HG02588 (cell line): ENCODE results near the gene UBXN4.
A peak's percentile ranks its signal among the peaks of the same experiment; 100 is the strongest.
"Not testable (repeated sequence)": the region's sequence is repeated elsewhere in the genome, so short reads cannot be mapped to it uniquely, and the experiment has no call there.

Source experiments
- ATAC-seq: cut with Tn5 transposase; IDR thresholded peaks from one replicate; pipeline ENCODE4 v1.9.1; 2021; ENCODE audit warnings: mild to moderate bottlenecking, moderate library complexity; ENCODE audit not compliant: unreplicated experiment

UBXN4 gene, protein sequence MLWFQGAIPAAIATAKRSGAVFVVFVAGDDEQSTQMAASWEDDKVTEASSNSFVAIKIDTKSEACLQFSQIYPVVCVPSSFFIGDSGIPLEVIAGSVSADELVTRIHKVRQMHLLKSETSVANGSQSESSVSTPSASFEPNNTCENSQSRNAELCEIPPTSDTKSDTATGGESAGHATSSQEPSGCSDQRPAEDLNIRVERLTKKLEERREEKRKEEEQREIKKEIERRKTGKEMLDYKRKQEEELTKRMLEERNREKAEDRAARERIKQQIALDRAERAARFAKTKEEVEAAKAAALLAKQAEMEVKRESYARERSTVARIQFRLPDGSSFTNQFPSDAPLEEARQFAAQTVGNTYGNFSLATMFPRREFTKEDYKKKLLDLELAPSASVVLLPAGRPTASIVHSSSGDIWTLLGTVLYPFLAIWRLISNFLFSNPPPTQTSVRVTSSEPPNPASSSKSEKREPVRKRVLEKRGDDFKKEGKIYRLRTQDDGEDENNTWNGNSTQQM

DNA sequence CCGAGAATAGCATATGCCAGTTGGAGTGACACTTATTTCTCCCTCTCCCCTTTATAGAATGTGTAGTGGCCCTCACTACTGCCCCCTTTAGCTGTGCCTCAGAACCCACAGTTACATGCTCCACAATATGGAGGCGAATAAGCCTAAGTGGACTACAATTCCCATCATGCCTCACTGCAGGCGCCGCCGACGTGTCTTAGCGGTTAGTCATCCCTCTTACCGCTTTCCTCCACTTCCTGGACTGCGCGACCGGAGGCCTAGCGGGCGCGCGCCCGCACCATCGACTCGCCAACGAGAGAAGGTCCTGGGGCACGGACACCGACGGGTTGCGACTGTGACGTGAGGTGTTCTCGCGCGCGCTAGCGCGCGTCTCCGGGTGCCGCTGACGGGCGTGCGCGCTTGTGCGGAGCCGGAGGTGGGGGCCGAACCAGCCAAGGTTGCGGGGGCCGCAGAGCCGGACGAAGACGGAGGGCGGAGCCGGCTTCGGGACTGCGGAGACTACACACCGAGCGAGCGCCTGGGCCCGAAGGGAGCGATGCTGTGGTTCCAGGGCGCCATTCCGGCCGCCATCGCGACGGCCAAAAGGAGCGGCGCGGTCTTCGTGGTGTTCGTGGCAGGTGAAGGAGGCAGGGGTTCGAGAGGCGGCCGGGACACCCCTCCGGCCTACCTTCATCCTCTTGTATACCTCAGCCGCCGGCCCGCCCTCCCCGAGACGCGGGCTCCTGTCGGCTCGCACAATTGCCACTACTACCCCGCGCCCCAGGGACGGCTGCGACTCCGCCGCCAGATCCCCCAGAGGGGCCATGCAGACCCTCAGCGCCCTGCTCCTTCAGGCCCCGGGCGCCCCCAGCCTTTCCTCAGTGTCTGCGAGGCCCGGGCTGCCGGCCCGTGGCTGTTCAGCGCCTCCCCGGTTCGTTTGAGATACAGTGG is at the start of gene UBXN4:
Gene UBXN4, plus strand, starts transcription at position 461 of the 930 bp plus-strand sequence. Its CDS starts 75 bp downstream, at position 536.
- ATAC-seq = peak; percentile 96

DNA sequence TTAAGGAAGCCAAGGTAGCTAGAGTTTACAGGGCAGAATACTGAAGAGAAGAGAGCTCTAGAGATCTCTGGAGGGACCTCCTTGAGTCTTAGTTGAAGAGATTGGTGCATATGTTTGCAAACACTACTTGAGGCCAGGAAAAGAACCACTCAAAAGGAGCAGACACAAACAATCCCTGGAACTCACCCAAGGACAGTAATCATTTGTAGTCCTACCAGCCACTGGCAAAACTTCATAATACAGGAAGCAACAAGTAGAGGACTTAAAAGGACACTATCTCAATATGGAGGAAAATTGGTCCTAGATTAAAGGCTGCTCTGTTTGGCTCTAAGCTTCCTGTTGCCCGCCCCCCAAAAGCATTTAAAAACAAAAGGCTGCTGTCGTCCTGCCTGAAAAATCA is 46.9 kb upstream of the UBXN4 start:
- no peak for ATAC-seq

DNA sequence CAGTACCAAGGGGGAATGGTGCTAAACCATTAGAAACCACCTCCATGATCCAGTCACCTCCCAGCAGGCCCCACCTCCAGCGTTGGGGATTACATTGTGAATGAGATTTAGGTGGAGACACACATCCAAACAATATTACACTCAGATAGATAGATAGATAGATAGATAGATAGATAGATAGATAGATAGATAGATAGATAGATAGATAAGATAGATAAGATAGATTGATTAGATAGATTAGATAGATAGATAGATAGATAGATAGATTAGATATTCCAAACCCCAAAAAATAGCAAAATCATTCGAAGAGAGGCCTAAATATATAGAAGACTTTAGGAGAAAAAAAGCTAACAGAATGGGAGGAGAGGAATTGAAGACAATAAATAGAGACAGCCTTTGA is 42.8 kb upstream of the UBXN4 start:
- ATAC-seq = no peak

DNA sequence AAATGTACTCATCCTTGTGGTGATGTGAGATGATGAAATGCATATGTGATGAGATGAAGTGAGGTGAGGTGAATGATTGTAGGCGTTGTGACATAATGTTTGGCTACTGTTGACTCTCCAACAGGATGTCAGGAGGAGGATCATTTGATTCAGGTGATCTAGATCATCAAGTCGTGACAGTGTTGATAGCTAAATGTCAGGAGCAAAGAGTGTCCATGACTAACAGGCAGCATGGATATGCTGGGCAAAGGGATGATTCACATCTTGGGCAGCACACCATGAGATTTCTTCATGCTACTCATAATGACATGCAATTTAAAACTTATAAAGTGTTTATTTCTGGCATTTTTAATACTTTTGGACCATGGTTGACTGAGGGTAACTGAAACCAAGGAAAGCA is 40.2 kb upstream of the UBXN4 start:
- no peak for ATAC-seq

DNA sequence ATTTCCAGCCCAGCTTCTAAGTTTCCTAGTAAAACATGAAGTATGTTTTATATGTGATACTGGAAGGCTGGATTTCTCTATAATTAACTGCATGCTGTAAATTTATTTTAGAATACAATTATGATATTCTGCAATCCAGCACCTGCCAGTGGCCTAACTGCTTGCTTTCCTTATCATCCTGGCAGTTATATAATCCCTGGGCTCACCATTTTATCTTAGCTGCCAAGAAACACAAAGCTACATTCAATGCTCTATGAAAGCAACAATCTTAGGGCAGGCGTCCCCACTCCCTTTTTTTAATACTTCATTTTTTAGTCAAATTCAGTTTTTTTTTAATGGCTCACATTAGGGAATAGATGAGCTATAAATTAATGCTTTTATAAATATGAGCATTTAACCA is 38.4 kb upstream of the UBXN4 start:
- ATAC-seq = no peak

DNA sequence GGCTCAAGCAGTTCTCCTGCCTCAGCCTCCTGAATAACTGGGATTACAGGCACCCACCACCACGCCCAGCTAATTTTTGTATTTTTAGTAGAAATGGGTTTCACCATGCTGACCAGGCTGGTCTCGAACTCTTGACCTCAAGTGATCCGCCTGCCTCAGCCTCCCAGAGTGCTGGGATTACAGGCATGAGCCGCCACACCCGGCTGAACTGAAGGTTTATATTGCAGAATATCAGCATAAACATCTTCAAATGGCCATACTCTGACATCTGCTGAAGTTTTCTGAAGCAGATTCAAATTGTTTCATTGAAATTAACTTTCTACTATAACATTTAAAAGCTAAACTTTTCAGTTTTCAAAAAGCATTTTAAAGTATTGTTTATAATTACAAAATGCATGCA is 37.6 kb upstream of the UBXN4 start:
- ATAC-seq = not testable (repeated sequence)

DNA sequence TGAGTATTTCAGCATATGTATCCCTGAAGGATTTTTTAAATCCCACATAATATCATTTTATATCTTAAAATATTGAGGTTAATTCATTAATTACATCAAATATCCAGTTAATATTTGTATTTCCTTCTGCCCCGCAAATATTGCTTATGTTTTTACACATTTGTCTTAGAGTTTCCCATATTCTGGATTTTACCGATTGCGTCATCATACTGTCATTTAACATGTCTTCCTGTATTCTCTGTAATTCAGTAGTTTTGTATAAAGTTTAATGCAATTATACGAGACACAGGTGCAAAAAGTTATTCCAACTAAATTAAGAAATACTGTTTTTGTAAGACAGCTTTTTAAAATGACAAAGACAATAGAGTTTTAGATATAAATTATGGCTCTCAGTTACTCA is 33.5 kb upstream of the UBXN4 start:
- ATAC-seq = no peak

DNA sequence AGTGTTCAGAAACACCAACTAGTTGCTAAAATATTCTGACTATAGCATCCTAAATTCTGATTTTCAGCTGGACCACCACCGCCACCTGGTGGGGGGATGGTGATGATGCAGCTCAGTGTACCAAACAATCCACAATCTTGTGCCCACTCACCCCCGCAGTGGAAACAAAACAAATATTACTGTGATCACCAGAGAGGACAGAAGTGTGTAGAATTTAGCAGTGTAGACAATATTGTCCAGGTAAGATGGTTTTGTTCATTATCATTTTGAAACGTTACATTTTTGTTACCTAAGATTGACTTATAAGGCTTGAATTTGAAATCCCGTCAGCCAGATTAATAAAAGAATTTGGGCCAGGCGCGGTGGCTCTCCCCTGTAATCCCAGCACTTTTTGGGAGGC is 31.7 kb upstream of the UBXN4 start:
- ATAC-seq = no peak

DNA sequence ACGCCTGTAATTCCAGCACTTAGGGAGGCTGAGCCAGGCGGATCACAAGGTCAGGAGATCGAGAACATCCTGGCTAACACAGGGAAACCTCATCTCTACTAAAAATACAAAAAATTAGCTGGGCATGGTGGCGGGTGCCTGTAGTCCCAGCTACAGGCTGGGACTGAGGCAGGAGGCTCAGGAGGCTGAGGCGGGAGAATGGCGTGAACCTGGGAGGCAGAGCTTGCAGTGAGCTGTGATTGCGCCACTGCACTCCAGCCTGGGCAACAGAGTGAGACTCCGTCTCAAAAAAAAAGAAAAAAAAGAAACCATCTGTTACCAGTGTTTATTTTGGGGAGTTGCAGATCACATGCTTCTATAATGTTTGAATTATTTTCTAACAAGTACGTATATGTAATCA is 26.6 kb upstream of the UBXN4 start:
- not testable (repeated sequence) for ATAC-seq

DNA sequence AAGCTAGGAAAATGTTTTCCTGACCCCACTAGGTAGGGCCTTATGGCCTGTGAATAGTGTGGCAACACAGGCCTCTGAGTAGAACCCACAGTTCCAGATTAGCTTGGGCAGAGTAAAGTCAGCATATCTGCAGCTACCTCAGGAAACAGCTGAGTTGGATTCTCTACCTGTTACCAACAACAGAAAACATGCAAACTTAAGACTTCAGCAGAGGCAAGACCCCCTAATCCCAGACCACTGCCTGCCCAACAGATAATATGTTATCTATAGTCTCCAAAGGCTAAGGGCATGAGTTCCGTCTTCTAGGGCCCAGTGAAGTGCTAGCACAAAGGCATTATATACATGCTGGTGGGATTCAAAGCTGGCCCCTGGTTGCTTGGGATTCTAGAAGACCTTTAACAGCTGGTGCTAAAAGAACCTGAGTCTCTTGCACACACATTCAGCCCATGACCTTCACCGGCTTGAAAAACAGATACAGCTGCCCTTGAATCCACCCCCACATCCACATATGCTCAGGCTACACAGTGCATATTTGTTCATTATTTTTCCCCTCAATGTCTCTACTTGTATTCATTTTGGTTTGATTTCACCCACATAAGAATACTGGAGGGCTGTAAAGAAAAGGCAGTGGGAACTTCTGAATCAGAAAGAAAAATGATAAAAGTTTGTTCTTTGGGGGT is 13.5 kb upstream of the UBXN4 start:
- no peak for ATAC-seq

DNA sequence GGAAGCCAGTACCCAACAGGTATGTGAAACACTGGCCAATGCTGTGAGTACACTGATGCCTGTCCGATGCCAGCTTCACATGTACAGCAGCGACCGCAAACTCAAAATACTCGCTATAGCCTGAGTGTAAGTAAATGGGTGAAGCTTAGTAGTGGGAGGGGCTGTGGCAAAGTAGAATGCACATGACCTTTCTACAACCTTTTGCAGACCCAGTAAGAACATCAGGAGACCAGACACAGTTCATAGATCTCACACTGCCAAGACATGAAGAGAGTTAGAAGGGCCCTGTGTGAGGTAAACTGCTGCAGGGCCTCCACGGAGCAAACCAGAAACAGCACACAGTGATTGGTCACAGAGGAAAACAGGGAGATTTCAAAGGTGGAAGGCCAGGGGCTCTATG is 9.1 kb upstream of the UBXN4 start:
- no peak for ATAC-seq

DNA sequence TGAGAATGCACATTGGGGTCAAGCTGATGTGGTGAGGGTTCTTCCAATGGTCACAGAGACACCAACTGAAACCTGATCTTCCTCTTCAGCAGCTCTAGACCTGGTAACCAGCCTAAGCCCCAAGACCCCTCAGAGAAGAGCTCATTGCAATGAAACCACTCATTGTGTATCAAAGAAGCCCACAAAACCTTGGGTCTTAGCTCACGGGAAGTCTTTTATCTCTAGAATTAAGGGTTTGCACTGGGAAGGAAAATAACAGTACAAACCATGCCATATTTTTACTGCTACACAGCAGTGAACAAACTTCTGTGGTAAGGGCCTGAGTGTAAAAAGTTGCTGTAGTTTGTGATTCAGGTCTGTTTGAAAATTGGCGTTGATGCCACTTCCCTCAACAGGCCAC is 8.6 kb upstream of the UBXN4 start:
- no peak for ATAC-seq

DNA sequence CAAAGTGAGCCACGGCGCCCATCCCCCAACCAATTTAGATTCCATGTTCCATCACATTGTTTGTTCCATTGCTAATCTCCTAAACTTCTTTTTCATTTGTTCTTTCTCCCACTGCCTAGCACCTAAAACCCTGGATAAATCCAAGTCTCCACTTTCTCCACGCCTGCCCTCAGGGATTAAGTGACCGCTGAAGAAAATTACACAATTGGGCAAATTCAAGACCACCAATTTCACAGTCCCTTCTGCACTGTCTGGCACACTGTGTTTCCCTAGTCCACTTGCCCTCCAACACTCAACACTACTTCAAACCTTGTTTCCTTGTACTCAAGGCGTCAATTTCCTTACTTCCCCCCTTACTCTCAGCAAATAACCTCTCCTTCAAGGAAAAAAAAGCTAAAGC is 5.1 kb upstream of the UBXN4 start:
- no peak for ATAC-seq

DNA sequence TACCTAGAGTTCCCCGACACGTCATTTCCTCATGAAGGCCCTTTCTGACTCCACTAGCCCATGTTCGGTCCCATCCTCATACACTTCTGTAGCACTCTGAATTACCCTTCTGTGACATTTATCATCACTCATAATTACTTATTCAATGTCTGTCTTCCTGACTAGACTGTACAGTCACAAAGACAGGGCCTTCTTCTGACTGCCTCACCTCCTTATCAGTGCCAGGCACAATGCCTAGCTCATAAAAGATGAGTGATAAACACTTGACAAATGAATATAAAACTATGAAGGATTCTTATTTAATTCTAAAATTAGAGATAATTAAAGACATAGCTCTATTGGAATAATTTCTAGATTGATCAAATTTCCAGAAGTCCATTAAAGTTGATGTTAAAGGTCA is 1.4 kb upstream of the UBXN4 start:
- ATAC-seq = no peak

DNA sequence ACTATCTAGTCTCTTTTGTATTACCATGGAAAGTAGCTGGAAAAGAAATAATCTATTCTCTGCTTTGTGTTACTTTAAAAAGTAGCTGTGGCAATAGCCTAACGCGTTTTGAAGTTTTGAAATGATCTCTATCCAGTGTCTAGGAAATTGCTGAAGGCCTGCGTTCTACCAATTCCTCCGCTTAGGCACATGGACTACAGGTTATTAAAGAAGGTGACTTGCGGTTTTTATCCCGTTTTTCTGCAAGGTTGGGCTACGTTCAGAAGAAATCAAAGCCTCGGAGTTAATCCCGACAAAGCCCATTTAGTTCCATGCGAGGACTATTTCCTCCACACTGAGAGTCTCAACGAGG is 636 bp upstream of the UBXN4 start:
- no peak for ATAC-seq

DNA sequence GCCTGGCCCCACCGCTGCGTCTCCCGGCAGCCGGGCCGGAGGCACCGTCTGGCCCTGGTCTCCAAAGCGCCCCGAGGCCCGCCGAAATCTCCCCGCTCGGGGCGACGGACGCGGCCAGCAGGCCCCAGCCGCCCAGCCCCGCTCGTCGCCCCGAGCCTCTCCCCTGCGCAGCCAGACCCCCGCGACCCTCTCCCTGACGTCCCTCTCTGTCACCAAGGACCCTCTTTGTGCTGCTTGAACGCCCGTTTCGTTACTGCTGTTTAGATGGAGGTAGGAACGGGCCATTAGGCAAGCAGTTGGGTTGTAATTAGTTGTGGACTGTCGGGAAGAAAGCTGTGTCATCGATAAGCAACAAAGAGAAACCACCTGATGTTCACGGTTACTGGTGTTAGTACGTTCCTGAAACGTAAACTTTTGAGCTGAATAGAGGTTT is 686 bp downstream of the UBXN4 start:
- ATAC-seq = peak; percentile 12

DNA sequence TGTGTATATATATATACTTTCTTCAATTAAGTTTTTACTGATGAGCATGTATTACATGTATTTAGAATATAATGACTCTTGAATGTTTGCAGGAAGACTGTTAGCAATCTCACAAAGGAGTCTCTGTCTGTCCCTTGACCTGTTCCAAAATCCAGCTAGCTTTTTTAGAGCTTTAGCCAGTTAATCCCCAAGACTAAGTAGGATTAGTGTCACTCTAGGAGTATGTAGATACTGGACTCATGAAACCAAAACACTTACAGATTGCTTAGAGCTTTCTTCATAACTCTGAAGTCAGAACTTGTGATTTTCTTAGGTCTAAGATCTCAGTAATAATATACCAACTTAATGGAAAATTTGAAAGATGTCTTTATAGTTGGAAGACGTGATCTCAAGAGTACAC is 2.2 kb downstream of the UBXN4 start:
- no peak for ATAC-seq

DNA sequence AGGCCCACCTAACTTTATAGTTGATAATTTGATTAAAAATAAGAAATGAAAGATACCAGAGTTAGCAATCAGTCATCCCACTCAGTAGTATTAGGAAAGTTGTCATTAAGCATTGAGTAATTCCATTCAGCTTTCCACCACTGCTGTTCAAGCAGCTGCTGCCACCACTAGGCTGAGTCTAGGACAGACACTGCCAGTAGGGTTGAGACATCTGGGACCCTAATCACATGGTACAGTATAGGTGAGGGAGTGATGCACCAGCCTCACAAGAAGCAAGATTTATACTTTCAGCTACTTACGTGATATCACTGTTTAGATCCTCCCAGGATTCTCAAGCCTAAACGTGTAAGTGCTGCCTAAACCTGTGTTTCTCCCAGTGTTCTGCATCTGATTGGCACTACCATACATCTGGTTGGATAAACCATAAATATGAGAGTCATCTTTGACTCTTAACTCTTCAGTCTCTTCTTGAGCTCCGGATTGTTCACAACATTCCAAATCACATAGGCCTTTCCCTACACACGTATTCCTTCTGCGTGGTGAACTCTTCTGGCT is 3.2 kb downstream of the UBXN4 start:
- ATAC-seq = no peak

DNA sequence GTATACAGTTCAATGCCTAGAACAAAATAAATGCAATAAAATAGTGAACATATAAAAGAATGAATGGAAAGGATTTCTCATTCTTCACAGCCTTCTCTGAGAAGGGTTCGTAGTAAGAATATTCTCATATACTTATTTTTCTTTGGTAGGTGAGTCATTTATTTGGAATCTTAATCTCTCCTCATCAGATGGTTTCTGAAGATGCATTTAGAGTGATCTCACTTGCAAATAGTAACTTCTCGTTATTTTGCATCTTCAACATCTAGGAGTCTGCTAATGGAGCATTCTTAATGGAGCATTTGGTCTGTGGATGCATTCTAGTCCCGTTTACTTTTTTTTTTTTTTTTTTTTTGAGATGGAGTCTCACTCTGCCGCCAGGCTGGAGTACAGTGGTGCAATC is 3.9 kb downstream of the UBXN4 start:
- ATAC-seq = no peak

DNA sequence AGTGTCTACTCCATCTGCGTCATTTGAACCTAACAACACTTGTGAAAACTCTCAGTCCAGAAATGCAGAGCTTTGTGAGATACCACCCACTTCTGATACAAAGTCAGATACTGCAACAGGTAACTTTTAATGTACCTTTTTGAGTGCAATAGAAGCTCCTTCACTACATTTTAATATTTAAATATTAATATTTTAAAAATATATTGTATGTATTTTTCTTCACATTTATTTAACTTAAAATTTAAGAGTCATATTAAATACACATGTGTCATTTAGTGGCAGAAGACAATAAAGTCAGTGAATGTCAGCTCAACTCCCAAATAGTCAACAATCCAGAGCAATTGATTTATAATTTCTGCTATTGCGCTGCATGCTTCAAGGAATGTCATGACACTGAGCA is 13.9 kb downstream of the UBXN4 start:
- ATAC-seq = no peak

DNA sequence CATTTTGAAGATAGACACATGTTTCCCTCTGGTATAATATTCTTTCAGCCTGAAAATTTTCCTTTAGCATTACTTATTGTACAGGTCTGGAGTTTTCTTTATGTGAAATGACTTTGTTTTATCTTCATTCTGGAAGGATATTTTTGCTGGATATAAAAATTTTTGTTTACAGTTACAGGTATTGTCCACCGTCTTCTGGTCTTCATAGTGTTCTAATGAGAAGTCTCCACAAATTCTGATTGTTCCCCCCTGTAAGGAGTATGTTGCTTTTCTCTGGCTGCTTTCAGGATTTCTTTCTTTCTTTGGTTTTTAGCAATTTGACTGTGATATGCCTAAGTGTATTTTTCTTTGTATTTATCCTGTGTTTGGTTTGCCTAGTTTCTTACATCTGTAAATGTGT is 15.0 kb downstream of the UBXN4 start:
- no peak for ATAC-seq
